H1 (cell line): Measurements from ENCODE around the gene RAET1G.
"Not testable (repeated sequence)": the region's sequence is repeated elsewhere in the genome, so short reads cannot be mapped to it uniquely, and the experiment has no call there.

Experiments
- BRCA1 ChIP-seq: IDR thresholded peaks from 2 replicates; pipeline ENCODE4 v1.6.1; 2012; ENCODE audit warnings: low read depth, low read length, improper control_type of control experiment
- CBX5 ChIP-seq: fragments of 300-800, 300-1000 bp; sonication (generic); IDR thresholded peaks from 2 replicates; pipeline ENCODE4 v1.7.1; 2016; ENCODE audit warnings: antibody characterized with exemption, low read length, low read depth
- CTCF ChIP-seq, 3 experiments: IDR thresholded peaks; 1 replicate in 2 of 3; 2 replicates in 1 of 3; pipeline versions ENCODE4 v1.5.1 to v1.6.1; 2011; ENCODE audit warnings: low read length in 3 of 3, mild to moderate bottlenecking in 3 of 3, inconsistent platforms in 2 of 3, low read depth in 1 of 3, moderate library complexity in 1 of 3; ENCODE audit not compliant: insufficient read depth in 1 of 3; ENCODE audit errors: control extremely low read depth in 1 of 3
- EP300 ChIP-seq, 2 experiments: IDR thresholded peaks; 1 replicate in 1 of 2; 2 replicates in 1 of 2; pipeline ENCODE4 v1.6.1; 2011 to 2012; ENCODE audit warnings: low read depth in 2 of 2, low read length in 2 of 2, mild to moderate bottlenecking in 2 of 2, borderline replicate concordance in 1 of 2, inconsistent platforms in 1 of 2, moderate library complexity in 1 of 2
- GABPA ChIP-seq: IDR thresholded peaks from 2 replicates; pipeline ENCODE4 v1.6.1; 2011; ENCODE audit warnings: mild to moderate bottlenecking, low read length, moderate library complexity, borderline replicate concordance; ENCODE audit not compliant: insufficient read depth
- GTF2F1 ChIP-seq: IDR thresholded peaks from 2 replicates; pipeline ENCODE4 v1.6.1; 2012; ENCODE audit warnings: low read depth, low read length, improper control_type of control experiment, borderline replicate concordance
- MAX ChIP-seq: IDR thresholded peaks from 2 replicates; pipeline ENCODE4 v1.6.1; 2012; ENCODE audit warnings: inconsistent platforms
- POLR2A ChIP-seq, 2 experiments: IDR thresholded peaks; 1 replicate in 1 of 2; 2 replicates in 1 of 2; pipeline ENCODE4 v1.6.1; 2011; ENCODE audit warnings: low read depth in 2 of 2, low read length in 2 of 2, mild to moderate bottlenecking in 2 of 2; ENCODE audit errors: control extremely low read depth in 1 of 2
- POLR2AphosphoS5 ChIP-seq: IDR thresholded peaks from 2 replicates; pipeline ENCODE4 v1.6.1; 2011; ENCODE audit warnings: low read depth, low read length
- SP2 ChIP-seq: IDR thresholded peaks from 2 replicates; pipeline ENCODE4 v1.6.1; 2012; ENCODE audit warnings: mild to moderate bottlenecking, low read length, inconsistent platforms

GRCh38 chr6:149943321-149943720, 20.4 kb upstream of the RAET1G start:
- TF ChIP-seq CTCF (IDR thresholded peaks at IDR 0.05; ENCODE audit: control extremely low read depth in 1 of 3, insufficient read depth in 1 of 3, low read depth in 1 of 3, low read length in 3 of 3); MAX; POLR2AphosphoS5; GABPA; GTF2F1; EP300 (IDR thresholded peaks at IDR 0.05; ENCODE audit: borderline replicate concordance in 1 of 2, low read depth in 2 of 2, low read length in 2 of 2); BRCA1; CBX5; POLR2A (IDR thresholded peaks at IDR 0.05; ENCODE audit: control extremely low read depth in 1 of 2, low read depth in 2 of 2, low read length in 2 of 2); SP2: not testable (repeated sequence)
